Activated CD4-positive, alpha-beta T cell treated with anti-CD3 and anti-CD28 coated beads for 36 hours (primary cell): ENCODE results near the gene SNRPB. TPM values are rescaled to one million over a fixed set of nuclear protein-coding genes. Genes with fewer than 3 reads are reported as not detected.

Source experiments
- ATAC-seq: fragments of 200-7000 bp; cut with Tn5 transposase; one replicate; pipeline ENCODE4 v1.10.0; 2021; ENCODE audit warnings: mild to moderate bottlenecking, moderate library complexity
- CTCF ChIA-PET: fragments of 350-600 bp; sonication (Branson Sonifier 250); formaldehyde crosslinking; loops from one replicate; lab custom pipeline; 2021; ENCODE audit warnings: antibody characterized with exemption; lab: Charles Lee
- POLR2A ChIA-PET: fragments of 350-600 bp; sonication (Branson Sonifier 250); formaldehyde crosslinking; loops from one replicate; lab custom pipeline; 2021; ENCODE audit warnings: antibody characterized with exemption, inconsistent platforms; lab: Charles Lee
- DNase-seq: peaks from one replicate; pipeline ENCODE4 v3.0.0-alpha.2; 2020
- H3K27ac Mint-ChIP-seq: one replicate; pipeline ENCODE4 v1.8.0; 2021; ENCODE audit warnings: mixed read lengths
- H3K27me3 Mint-ChIP-seq: one replicate; pipeline ENCODE4 v1.8.0; 2021; ENCODE audit warnings: mixed read lengths
- H3K36me3 Mint-ChIP-seq: one replicate; pipeline ENCODE4 v1.8.0; 2021; ENCODE audit warnings: low read depth, mixed read lengths
- H3K4me1 Mint-ChIP-seq: one replicate; pipeline ENCODE4 v1.8.0; 2021; ENCODE audit warnings: mixed read lengths
- H3K4me3 Mint-ChIP-seq: one replicate; pipeline ENCODE4 v1.8.0; 2021; ENCODE audit warnings: mild to moderate bottlenecking, moderate library complexity, mixed read lengths
- H3K9me3 Mint-ChIP-seq: one replicate; pipeline ENCODE4 v1.8.0; 2021; ENCODE audit warnings: low read depth, mixed read lengths
- intact Hi-C, 2 experiments: fragments of 100-400 bp; cut with DNase I in 1 of 2; cut with micrococcal nuclease in 1 of 2; formaldehyde crosslinking; loops; one replicate each; pipeline versions ENCODE4 v1.14.2 to v1.15.1; 2022 to 2024; cut with DNase I, micrococcal nuclease
- total RNA-seq, 2 experiments: library from RNA; stranded (reverse); gene quantifications; one replicate each; pipeline ENCODE4 v1.2.3, GENCODE V29; 2021

SNRPB gene
- total RNA-seq, 2 experiments from 2014 or later: 348 to 466 TPM

DNA sequence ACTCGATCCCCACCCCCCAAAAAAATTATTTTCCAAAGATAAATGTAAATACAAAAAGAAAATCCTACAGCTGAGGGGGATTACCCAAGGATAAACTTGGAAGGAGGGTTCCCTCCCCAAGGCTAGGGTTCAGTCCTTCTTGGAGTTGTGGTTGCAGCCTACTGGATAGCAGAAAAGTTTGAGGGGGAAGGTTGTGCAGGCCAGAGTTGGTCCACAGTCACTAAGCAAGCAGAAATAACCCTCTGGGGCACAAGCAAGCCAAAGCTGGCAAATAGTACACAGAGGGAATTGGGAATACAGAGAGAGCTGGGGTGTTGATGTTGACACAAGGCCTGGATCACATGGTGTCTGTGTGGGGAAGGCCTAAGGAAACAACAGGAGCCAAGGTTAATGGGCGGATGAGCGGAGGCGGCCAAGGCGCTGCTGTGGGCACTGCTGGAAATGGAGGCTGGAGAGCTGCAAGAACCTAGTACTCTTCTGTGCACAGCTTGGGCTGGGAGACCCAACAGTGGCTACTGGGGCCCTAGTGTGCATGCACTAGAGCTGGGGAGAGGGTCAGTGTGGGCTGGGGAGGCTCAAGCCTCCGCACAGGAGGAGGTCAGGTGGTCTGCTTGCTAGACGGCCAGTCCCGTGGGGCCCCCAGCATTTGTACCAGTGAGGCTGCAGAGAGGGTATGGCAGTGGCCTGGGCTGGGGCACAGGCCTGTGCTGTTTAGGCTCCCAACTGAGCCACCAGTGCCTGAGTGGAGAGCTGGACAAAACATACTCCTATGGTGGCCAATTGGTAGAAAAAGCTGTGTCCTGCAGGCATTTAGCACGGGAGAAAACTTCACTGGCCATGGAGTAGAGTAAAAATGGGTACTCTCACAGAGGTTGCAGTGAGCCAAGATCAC lies 5.5 kb upstream of the SNRPB start:
- DNase-seq (no peak), ATAC-seq (no peak)
- Mint-ChIP-seq H3K9me3 (no peaks in the 10 kb centered on the region), H3K36me3 (peaks cover 31% of the 10 kb centered on the region), H3K27ac (no peak overlapping the region), H3K4me3 (no peak overlapping the region), H3K27me3 (no peaks in the 10 kb centered on the region), H3K4me1 (peaks cover 11% of the 10 kb centered on the region)
- CTCF ChIA-PET: interaction anchor here (0.6 to 4.7 kb wide), 3 partner anchors 24 to 107 kb away, joined by 3 to 17 read pairs (median 3); no protein-coding TSS in a partner anchor
- intact Hi-C loops: no loop called here
- POLR2A ChIA-PET: interaction anchor here (0.5 kb wide), 1 partner anchor 20 kb away, joined by 7 read pairs; no protein-coding TSS in a partner anchor

DNA sequence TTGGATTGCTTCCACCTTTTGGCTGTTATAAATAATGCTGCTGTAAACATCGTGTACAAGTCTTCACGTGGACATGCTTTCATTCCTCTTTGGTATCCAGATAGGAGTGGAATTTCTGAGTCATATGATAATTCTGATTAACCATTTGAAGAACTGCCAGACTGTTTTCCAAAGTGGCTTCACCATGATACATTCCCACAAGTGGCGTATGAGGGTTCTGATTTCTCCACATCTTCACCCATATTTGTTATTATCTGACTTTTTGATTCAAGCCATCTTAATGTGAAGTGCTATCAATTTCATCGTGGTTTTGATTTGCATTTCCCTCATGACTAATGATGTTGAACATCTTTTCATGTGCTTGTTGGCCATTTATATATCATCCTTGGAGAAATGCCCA lies 2.9 kb upstream of the SNRPB start:
- peaks cover 25% of the 10 kb centered on the region for H3K4me1 Mint-ChIP-seq
- CTCF ChIA-PET: no interaction called here
- H3K4me3 Mint-ChIP-seq: no peak overlapping the region
- H3K27ac Mint-ChIP-seq: no peak overlapping the region
- H3K27me3 Mint-ChIP-seq: no peaks in the 10 kb centered on the region
- DNase-seq: no peak
- no peaks in the 10 kb centered on the region for H3K9me3 Mint-ChIP-seq
- intact Hi-C loops: no loop called here
- ATAC-seq: no peak
- POLR2A ChIA-PET: no interaction called here
- peaks cover 35% of the 10 kb centered on the region for H3K36me3 Mint-ChIP-seq

DNA sequence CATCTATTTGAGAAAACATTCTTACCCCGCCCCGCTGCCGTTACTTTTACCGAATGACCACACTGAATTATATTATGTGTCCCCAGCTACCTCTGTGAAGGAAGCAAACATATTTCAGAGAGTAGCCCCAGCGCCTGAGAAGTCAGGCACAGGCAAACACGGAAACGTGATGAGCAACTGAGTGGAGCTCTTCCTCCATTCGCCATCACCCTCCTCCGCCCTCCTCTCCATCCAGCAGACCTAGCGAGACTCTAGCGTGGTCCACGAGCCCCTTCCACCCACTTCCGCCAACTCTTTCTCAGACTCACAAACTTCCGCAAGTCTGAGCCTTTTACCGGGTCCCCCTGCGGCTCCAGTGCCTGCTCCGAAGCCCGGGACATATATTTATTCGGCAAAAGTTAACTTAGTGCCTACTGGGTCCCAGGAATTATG lies 582 bp downstream of the SNRPB start:
- Mint-ChIP-seq H3K4me3 (peak overlapping the region; percentile 96), H3K27ac (peak overlapping the region; percentile 100), H3K4me1 (peaks cover 52% of the 10 kb centered on the region), H3K9me3 (no peaks in the 10 kb centered on the region), H3K36me3 (peaks cover 57% of the 10 kb centered on the region), H3K27me3 (no peaks in the 10 kb centered on the region)
- ChIA-PET POLR2A (interaction anchor here (0.6 to 2.9 kb wide), 8 partner anchors 10 to 546 kb away, joined by 3 to 29 read pairs (median 6); partner anchors contain the start of genes NOP56 and ZNF343), CTCF (interaction anchor here (0.8 to 5.6 kb wide), 7 partner anchors 10 to 262 kb away, joined by 3 to 42 read pairs (median 9); no protein-coding TSS in a partner anchor)
- DNase-seq: peak; percentile 73
- peak; percentile 31 for ATAC-seq
- intact Hi-C loops: loop anchor here (1.0 to 2.0 kb wide), 11 partner anchors 9 to 1352 kb away; partner anchors contain the start of genes NOP56 (in 2 of the 2), NSFL1C (in 1 of the 2), PCED1A (in 1 of the 2) and PSMF1 (in 1 of the 2)

- Mint-ChIP-seq H3K4me3 (peak overlapping the region; percentile 96), H3K36me3 (peaks cover 69% of the 10 kb centered on the region), H3K27me3 (no peaks in the 10 kb centered on the region), H3K4me1 (peaks cover 58% of the 10 kb centered on the region), H3K27ac (peak overlapping the region; percentile 81), H3K9me3 (no peaks in the 10 kb centered on the region)
- intact Hi-C loops: no loop called here
- ChIA-PET CTCF (interaction anchor here (0.5 to 5.6 kb wide), 9 partner anchors 9 to 503 kb away, joined by 3 to 42 read pairs (median 3); no protein-coding TSS in a partner anchor), POLR2A (interaction anchor here (0.7 to 2.9 kb wide), 6 partner anchors 9 to 261 kb away, joined by 3 to 29 read pairs (median 4); partner anchors contain the start of gene NOP56)
- ATAC-seq (no peak), DNase-seq (no peak)
Measured at GRCh38 chr20:2468581-2469407, 1.8 kb downstream of the SNRPB start.

GRCh38 chr20:2467412-2467811 lies 3.2 kb downstream of the SNRPB start:
- Mint-ChIP-seq H3K4me1 (peaks cover 65% of the 10 kb centered on the region), H3K4me3 (peak overlapping the region; percentile 96), H3K27ac (peak overlapping the region; percentile 81), H3K36me3 (peaks cover 81% of the 10 kb centered on the region), H3K27me3 (no peaks in the 10 kb centered on the region), H3K9me3 (no peaks in the 10 kb centered on the region)
- POLR2A ChIA-PET: interaction anchor here (0.8 to 1.9 kb wide), 3 partner anchors 11 to 189 kb away, joined by 3 to 5 read pairs (median 5); partner anchors contain the start of gene NOP56
- intact Hi-C loops: no loop called here
- DNase-seq (no peak), ATAC-seq (no peak)
- CTCF ChIA-PET: interaction anchor here (0.9 to 5.6 kb wide), 5 partner anchors 11 to 80 kb away, joined by 3 to 42 read pairs (median 7); no protein-coding TSS in a partner anchor

DNA sequence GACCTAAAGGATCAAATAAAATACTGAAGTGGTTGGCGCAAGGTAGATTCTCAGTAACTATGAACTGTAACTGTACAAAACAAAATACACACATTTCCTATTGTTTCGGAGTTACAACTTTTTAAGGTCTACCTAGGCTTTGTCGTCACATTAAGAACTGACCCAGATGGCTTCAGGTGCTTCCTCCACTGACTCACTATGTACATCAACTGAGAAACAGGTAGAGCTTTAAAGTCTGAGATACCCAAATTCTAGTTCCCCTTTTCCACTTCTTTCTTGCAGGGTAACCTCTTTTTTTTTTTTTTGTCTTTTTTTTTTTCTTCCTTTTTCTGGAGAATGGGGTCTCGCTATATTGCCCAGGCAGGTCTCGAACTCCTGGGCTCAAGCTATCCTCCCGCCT lies 5.5 kb downstream of the SNRPB start:
- H3K4me3 Mint-ChIP-seq: no peak overlapping the region
- POLR2A ChIA-PET: interaction anchor here (0.7 kb wide), 1 partner anchor 194 kb away, joined by 11 read pairs; no protein-coding TSS in a partner anchor
- no peak overlapping the region for H3K27ac Mint-ChIP-seq
- DNase-seq: no peak
- H3K9me3 Mint-ChIP-seq: no peaks in the 10 kb centered on the region
- ATAC-seq: no peak
- CTCF ChIA-PET: interaction anchor here (1.3 to 3.1 kb wide), 2 partner anchors 9 to 13 kb away, joined by 3 to 15 read pairs; no protein-coding TSS in a partner anchor
- H3K4me1 Mint-ChIP-seq: peaks cover 61% of the 10 kb centered on the region
- intact Hi-C loops: no loop called here
- H3K36me3 Mint-ChIP-seq: peaks cover 92% of the 10 kb centered on the region
- no peaks in the 10 kb centered on the region for H3K27me3 Mint-ChIP-seq

- CTCF ChIA-PET: interaction anchor here (1.1 to 3.1 kb wide), 2 partner anchors 11 to 58 kb away, joined by 3 to 15 read pairs; no protein-coding TSS in a partner anchor
- no peak overlapping the region for H3K4me3 Mint-ChIP-seq
- no peak for DNase-seq
- H3K27ac Mint-ChIP-seq: peak overlapping the region; percentile 64
- no peaks in the 10 kb centered on the region for H3K9me3 Mint-ChIP-seq
- POLR2A ChIA-PET: no interaction called here
- H3K4me1 Mint-ChIP-seq: peaks cover 55% of the 10 kb centered on the region
- H3K27me3 Mint-ChIP-seq: no peaks in the 10 kb centered on the region
- ATAC-seq: no peak
- intact Hi-C loops: no loop called here
- peaks cover 89% of the 10 kb centered on the region for H3K36me3 Mint-ChIP-seq
Measured at GRCh38 chr20:2463616-2464365, 6.8 kb downstream of the SNRPB start.

- Mint-ChIP-seq H3K9me3 (no peaks in the 10 kb centered on the region), H3K4me3 (no peak overlapping the region), H3K36me3 (peaks cover 79% of the 10 kb centered on the region), H3K27ac (peak overlapping the region; percentile 55), H3K4me1 (peaks cover 47% of the 10 kb centered on the region), H3K27me3 (no peaks in the 10 kb centered on the region)
- DNase-seq (no peak), ATAC-seq (no peak)
- CTCF ChIA-PET: interaction anchor here (3.1 kb wide), 1 partner anchor 10 kb away, joined by 15 read pairs; no protein-coding TSS in a partner anchor
- POLR2A ChIA-PET: no interaction called here
- intact Hi-C loops: no loop called here
Measured at GRCh38 chr20:2462484-2462883, 8.1 kb downstream of the SNRPB start.

GRCh38 chr20:2460752-2461424 lies 9.7 kb downstream of the SNRPB start:
- Mint-ChIP-seq H3K27ac (no peak overlapping the region), H3K4me1 (peaks cover 48% of the 10 kb centered on the region), H3K9me3 (no peaks in the 10 kb centered on the region), H3K4me3 (no peak overlapping the region), H3K36me3 (peaks cover 67% of the 10 kb centered on the region), H3K27me3 (no peaks in the 10 kb centered on the region)
- ATAC-seq (peak; percentile 9), DNase-seq (no peak)
- ChIA-PET CTCF (interaction anchor here (1.2 to 2.4 kb wide), 4 partner anchors 9 to 289 kb away, joined by 3 to 12 read pairs (median 8); no protein-coding TSS in a partner anchor), POLR2A (interaction anchor here (0.6 to 4.4 kb wide), 4 partner anchors 9 to 747 kb away, joined by 3 to 29 read pairs (median 3); partner anchors contain the start of gene SNRPB)
- intact Hi-C loops: loop anchor here in 1 of 2 experiments (1.0 kb wide), 1 partner anchor 9 kb away; the partner anchor contains the start of gene SNRPB
